Activated CD8-positive, alpha-beta T cell treated with anti-CD3 and anti-CD28 coated beads for 36 hours (primary cell): ENCODE data around the gene RNLS. TPM values are rescaled to one million over a fixed set of nuclear protein-coding genes. Genes with fewer than 3 reads are reported as not detected.

ENCODE experiments used
- ATAC-seq: fragments of 200-7000 bp; cut with Tn5 transposase; one replicate; pipeline ENCODE4 v1.10.0; 2021; ENCODE audit warnings: mild to moderate bottlenecking, moderate library complexity
- CTCF ChIA-PET: fragments of 350-600 bp; sonication (Branson Sonifier 250); formaldehyde crosslinking; loops from one replicate; lab custom pipeline; 2021; ENCODE audit warnings: antibody characterized with exemption; lab: Charles Lee
- POLR2A ChIA-PET: fragments of 350-600 bp; sonication (Branson Sonifier 250); formaldehyde crosslinking; loops from one replicate; lab custom pipeline; 2021; ENCODE audit warnings: antibody characterized with exemption; lab: Charles Lee
- DNase-seq: peaks from one replicate; pipeline ENCODE4 v3.0.0-alpha.2; 2020
- H3K27ac Mint-ChIP-seq: one replicate; pipeline ENCODE4 v1.8.0; 2021; ENCODE audit warnings: mild to moderate bottlenecking, mixed read lengths
- H3K27me3 Mint-ChIP-seq: one replicate; pipeline ENCODE4 v1.8.0; 2021; ENCODE audit warnings: mixed read lengths
- H3K36me3 Mint-ChIP-seq: one replicate; pipeline ENCODE4 v1.8.0; 2021; ENCODE audit warnings: low read depth, mixed read lengths
- H3K4me1 Mint-ChIP-seq: one replicate; pipeline ENCODE4 v1.8.0; 2021; ENCODE audit warnings: low read depth, mixed read lengths
- H3K4me3 Mint-ChIP-seq: one replicate; pipeline ENCODE4 v1.8.0; 2021; ENCODE audit warnings: mild to moderate bottlenecking, moderate library complexity, mixed read lengths
- H3K9me3 Mint-ChIP-seq: one replicate; pipeline ENCODE4 v1.8.0; 2021; ENCODE audit warnings: mixed read lengths
- intact Hi-C: fragments of 100-400 bp; cut with micrococcal nuclease; formaldehyde crosslinking; loops from one replicate; pipeline ENCODE4 v1.10.0; 2022
- total RNA-seq, 2 experiments: library from RNA; stranded (reverse); gene quantifications; one replicate each; pipeline ENCODE4 v1.2.3, GENCODE V29; 2021
- TF ChIP-seq, protein P1 (sequence below): fragments of 200-600 bp; IDR thresholded peaks from one replicate; pipeline ENCODE4 v1.8.0; 2022; ENCODE audit warnings: antibody characterized with exemption, mild to moderate bottlenecking

RNLS gene
- total RNA-seq, 2 experiments from 2014 or later: 4.5 TPM

DNA sequence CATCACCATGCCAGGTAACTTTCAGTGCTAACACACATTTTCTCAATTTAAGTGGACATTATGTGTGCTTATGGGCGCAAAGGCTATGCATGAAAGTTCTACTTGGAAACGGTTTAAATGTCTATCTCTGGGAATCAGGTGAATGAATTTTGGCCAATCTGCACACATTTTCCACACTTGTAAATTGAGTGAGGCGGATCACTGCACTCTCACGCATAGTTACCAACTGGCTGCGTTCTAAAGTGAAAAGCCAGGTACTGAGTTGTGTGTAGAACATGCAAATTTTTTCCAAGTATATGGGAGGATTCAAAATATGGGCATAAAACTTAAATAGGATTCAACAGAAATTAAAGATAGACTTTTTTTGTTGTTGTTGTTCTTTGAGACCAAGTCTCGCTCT is 323.7 kb downstream of the RNLS start:
- ATAC-seq (no peak), DNase-seq (no peak)
- peaks cover 1% of the 10 kb centered on the region for H3K27me3 Mint-ChIP-seq
- no peak overlapping the region for H3K4me3 Mint-ChIP-seq
- no peaks in the 10 kb centered on the region for H3K9me3 Mint-ChIP-seq
- no peak overlapping the region for H3K27ac Mint-ChIP-seq
- TF ChIP-seq, protein P1, sequence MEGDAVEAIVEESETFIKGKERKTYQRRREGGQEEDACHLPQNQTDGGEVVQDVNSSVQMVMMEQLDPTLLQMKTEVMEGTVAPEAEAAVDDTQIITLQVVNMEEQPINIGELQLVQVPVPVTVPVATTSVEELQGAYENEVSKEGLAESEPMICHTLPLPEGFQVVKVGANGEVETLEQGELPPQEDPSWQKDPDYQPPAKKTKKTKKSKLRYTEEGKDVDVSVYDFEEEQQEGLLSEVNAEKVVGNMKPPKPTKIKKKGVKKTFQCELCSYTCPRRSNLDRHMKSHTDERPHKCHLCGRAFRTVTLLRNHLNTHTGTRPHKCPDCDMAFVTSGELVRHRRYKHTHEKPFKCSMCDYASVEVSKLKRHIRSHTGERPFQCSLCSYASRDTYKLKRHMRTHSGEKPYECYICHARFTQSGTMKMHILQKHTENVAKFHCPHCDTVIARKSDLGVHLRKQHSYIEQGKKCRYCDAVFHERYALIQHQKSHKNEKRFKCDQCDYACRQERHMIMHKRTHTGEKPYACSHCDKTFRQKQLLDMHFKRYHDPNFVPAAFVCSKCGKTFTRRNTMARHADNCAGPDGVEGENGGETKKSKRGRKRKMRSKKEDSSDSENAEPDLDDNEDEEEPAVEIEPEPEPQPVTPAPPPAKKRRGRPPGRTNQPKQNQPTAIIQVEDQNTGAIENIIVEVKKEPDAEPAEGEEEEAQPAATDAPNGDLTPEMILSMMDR: no peak
- H3K36me3 Mint-ChIP-seq: no peaks in the 10 kb centered on the region
- intact Hi-C loops: no loop called here
- POLR2A ChIA-PET: no interaction called here
- H3K4me1 Mint-ChIP-seq: peaks cover 4% of the 10 kb centered on the region
- CTCF ChIA-PET: no interaction called here

DNA sequence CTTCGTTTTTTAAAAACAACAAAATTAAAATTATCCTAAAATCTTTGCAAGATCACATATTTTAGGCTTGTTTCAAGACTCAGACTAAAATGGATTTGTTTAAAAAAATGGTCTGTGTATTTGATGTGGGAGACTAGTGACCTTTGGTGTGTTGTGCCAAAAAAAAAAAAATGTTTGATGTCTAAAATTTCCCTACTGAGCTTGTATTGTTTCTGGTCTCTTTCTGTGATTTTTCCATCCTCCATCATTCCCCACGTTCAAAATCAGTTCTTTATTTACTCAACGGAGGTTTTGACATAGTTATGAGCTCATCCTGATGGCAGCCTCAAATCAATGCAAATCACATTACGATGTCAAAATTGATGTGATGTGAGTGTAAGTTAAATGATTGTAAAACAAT is 326.2 kb downstream of the RNLS start:
- H3K27ac Mint-ChIP-seq: no peak overlapping the region
- H3K4me3 Mint-ChIP-seq: no peak overlapping the region
- ATAC-seq (no peak), DNase-seq (no peak)
- H3K9me3 Mint-ChIP-seq: no peaks in the 10 kb centered on the region
- TF ChIP-seq, protein P1: no peak
- ChIA-PET CTCF (no interaction called here), POLR2A (interaction anchor here (0.7 kb wide), 1 partner anchor 193 kb away, joined by 4 read pairs; no protein-coding TSS in a partner anchor)
- intact Hi-C loops: no loop called here
- H3K4me1 Mint-ChIP-seq: peaks cover 10% of the 10 kb centered on the region
- H3K36me3 Mint-ChIP-seq: no peaks in the 10 kb centered on the region
- H3K27me3 Mint-ChIP-seq: peaks cover 1% of the 10 kb centered on the region

DNA sequence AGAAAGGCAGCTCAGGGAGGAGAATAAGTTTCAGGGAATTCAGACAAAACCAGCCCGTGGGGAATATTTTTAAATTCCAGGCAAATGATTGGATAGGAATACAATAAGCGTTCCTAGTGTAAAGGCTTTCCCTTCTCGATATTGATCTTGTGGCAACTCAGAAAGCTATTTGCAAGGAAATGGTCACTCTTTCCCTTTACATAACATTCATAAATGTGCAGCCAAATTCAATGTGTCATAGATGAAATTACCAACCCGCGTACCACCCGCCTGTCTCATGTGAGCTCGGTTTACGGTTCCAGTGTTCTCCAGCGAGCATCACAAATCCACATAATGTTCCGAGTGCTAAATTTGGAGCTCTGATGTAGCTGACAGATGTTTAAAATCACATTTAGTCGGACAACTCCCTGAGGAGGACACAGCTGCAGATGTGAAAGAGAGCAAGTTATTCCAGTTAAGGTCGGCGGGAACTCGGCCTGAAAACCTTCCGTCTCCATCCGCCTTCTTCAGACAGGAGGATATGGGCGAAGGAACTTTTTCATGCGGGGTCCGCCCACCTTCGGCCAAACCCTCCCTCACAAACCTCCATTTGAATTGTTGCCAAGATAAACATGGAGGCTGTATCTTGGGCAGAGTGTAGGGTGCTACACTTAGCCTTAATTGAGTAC is 327.0 kb downstream of the RNLS start:
- DNase-seq (no peak), ATAC-seq (no peak)
- intact Hi-C loops: no loop called here
- H3K27me3 Mint-ChIP-seq: no peaks in the 10 kb centered on the region
- POLR2A ChIA-PET: no interaction called here
- TF ChIP-seq, protein P1: no peak
- H3K27ac Mint-ChIP-seq: no peak overlapping the region
- peaks cover 10% of the 10 kb centered on the region for H3K4me1 Mint-ChIP-seq
- no peaks in the 10 kb centered on the region for H3K9me3 Mint-ChIP-seq
- CTCF ChIA-PET: no interaction called here
- no peaks in the 10 kb centered on the region for H3K36me3 Mint-ChIP-seq
- no peak overlapping the region for H3K4me3 Mint-ChIP-seq

DNA sequence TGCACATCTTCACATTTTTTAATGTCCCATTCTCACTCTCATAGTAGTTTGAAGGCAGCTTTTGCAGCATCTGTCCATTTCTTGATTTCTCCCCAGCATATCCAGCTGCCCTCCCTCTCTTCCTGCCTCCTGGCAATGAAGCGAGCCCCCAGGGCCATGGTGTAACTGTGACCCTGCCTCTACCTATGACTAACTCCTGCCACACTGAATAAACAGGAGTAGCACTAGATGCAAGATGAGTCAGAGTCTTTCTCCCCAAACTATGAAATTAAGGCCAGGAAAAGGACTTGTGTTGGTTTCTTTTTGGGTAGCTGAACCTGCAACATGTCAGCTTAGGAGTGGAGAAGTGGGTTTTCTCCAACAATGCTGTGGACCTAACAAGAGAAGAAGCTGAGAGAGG is 329.0 kb downstream of the RNLS start:
- Mint-ChIP-seq H3K4me3 (no peak overlapping the region), H3K36me3 (no peaks in the 10 kb centered on the region), H3K9me3 (no peaks in the 10 kb centered on the region), H3K27ac (no peak overlapping the region), H3K4me1 (peaks cover 8% of the 10 kb centered on the region), H3K27me3 (no peaks in the 10 kb centered on the region)
- ChIA-PET POLR2A (no interaction called here), CTCF (interaction anchor here (1.5 kb wide), 1 partner anchor 403 kb away, joined by 4 read pairs; no protein-coding TSS in a partner anchor)
- intact Hi-C loops: no loop called here
- peak; percentile 18 for DNase-seq
- ATAC-seq: peak; percentile 94
- TF ChIP-seq, protein P1: no peak

DNA sequence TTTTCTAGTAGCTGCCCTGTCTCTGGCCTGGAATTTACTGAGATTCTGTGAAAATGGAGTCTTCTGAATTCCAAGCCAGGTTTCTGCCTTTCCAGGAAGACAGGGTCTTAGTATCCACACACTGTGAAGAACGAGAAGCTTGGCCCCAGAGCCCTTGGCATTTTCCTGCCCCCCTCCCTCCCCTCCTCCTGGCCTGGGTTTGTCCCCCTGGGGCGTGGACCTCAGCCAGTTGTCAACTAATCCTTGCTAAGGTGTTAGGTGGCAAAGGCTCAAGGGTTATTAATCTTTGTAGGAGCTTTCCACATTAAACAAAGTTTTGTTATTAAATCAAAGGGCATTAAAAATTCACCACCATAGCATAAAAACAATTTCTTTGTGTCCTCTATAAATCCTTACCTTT is 329.5 kb downstream of the RNLS start:
- intact Hi-C loops: no loop called here
- DNase-seq (no peak), ATAC-seq (no peak)
- Mint-ChIP-seq H3K4me1 (peaks cover 8% of the 10 kb centered on the region), H3K36me3 (no peaks in the 10 kb centered on the region), H3K4me3 (no peak overlapping the region), H3K27me3 (no peaks in the 10 kb centered on the region), H3K27ac (no peak overlapping the region), H3K9me3 (no peaks in the 10 kb centered on the region)
- ChIA-PET CTCF (interaction anchor here (1.5 kb wide), 1 partner anchor 403 kb away, joined by 4 read pairs; no protein-coding TSS in a partner anchor), POLR2A (interaction anchor here (0.5 kb wide), 1 partner anchor 1633 kb away, joined by 3 read pairs; no protein-coding TSS in a partner anchor)
- TF ChIP-seq, protein P1: no peak
